NCI-H345 (cell line): Measurements from ENCODE around the gene ZSCAN9.

Source experiments
- DNase-seq: peaks from one replicate; lab custom pipeline; 2025; lab: John Stamatoyannopoulos, UW

The ZSCAN9 gene

GRCh38 chr6:28266962-28267694 lies 42.1 kb downstream of the ZSCAN9 start, which contains the start of gene ZSCAN26:
Gene ZSCAN26 (plus strand): TSS chr6:28267143. CDS start chr6:28271920, 4,777 bp downstream.
- peak; percentile 89 for DNase-seq

DNA sequence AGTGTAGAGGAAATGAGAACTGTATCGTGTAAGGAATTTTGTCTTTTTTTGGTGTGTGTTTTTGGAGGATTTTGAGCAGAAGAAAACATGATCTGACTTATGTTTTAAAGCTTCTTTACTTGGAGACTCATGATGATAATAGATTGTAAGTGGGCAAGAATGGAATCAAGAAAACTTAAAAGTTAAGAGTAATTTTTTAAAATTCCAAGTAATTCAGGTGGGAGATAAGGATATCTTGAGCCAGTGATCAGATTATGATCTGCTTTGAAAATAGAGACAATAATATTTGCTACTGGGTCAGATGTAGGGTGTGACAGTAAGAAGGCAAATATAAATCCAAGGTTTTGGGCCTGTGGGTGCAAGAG lies 42.6 kb downstream of the ZSCAN9 start:
- no peak for DNase-seq

DNA sequence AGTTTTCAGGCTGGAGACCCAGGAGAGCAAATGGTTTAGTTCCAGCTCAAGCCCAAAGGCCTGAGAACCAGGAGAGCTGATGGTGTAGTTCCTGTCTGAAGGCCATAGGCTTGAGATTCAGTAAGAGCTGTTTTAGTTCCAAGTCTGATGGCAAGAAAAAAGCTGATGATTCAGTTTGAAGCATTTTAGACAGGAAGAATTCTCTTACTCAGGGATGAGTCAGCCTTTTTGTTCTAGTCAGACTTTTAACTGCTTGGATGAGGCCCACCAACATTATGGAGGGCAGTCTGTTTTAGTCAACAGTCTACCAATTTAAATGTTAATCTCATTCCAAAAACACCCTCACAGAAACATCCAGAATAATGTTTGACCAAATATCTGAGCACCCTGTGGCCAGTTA lies 44.4 kb downstream of the ZSCAN9 start:
- DNase-seq = no peak

DNA sequence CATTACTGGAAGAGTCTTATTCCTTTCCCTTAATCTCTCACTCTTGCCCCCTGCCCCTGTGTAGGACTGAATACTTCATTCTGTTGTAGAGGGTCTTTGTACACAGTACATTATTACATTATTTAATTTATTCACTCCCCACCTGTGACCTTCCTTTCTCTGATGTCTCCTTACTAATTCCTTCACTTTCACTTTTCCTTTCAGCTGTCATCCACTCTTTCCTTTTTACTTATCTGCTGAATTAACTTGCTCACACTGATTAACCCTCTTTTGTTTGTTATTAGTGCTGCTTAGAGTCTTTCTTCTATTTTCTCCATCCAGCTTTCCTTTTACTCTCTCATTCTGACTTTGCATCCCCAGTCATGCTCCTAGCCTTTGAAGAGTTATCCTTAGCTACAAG lies 49.8 kb downstream of the ZSCAN9 start:
- no peak for DNase-seq

DNA sequence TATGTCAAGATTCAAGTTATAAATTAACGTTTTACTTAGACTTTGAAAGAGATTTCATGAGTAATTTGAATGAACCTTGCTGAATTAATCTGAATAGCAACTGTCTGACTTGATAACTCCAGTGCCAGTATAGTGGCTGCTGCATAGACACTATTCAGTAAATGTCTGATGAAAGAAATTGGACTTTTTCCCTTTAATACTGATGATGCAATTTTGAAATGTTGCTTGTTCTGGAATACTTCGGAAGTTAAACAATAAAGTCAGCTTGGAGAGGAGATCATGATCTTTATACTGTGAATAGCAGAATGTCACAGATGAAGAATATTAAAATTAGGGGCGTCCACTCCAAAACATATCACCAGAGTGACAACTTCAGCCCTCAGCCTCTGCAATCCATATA lies 52.7 kb downstream of the ZSCAN9 start:
- DNase-seq = no peak

DNA sequence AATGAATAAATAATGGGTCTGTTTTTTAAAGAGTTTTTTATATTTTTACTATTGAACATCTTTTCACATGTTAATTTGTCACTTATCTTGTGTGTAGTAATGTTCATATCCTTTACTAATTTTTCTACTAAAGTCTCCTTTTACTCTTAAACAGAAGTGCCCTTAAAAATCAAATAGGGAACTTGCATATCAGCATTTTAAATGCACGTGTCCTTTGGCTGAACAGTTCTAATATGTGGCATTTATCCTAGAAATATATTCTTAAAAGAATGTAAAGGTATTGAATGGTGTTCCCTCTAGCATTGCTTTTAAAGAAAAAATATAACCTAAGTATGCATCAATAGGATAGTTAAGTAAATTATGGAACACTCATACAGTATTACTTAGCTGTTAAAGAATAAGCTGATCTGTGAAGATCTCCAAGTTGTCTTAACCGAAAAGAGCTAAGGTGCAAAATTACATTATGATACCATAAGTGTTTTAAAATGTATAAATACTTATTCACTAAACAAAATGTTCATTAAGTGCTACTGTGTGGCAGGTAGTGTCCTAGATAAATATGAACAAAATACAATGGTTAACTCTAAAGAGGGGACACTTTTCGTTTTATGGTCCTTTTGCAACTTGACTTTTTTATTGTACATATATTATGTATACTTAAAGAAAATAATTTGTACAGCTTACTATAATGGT lies 55.7 kb downstream of the ZSCAN9 start:
- no peak for DNase-seq

DNA sequence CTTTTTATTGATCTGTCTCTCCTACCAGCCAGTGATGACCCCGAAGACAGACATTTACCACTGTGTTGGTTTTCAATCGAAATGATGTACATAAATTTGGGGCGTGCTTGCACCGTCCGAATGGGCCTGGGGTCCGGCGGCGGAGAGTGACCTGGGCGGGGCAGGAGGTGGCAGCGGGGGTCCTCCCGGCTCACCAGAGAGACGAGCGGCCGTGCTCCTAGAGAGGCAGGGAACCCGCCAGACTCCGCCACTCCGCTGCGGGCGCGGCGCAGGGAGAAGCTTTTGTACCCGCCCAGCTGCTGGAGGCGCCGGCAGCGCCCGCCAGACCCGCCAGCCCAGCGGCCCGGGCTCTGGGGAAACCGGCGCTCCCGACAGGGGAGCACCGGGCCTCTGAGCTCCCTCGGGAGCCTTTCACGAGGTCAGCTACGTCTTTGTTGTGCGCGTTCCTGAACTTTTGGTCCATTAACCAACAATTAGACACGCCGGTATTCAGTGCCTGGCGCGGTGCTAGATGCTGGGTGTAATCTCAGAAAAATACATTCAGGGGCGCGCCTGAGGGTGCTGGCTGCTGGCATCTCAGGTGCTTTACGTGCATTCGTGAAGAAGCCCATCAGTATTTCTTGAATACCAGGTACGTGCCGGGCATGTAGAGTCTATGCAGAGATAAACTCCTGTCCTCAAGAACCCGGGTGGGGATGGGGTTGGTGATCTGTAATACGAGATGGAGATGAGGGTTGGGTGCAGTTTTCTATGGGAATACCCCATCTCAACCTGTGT lies 56.4 kb downstream of the ZSCAN9 start, which contains the start of gene PGBD1:
PGBD1 (plus strand) TSS at position 285 of the 777 bp plus-strand sequence. CDS start 2,242 bp downstream, outside the sequence.
- DNase-seq = peak; percentile 84

GRCh38 chr6:28282926-28283325 lies 57.9 kb downstream of the ZSCAN9 start:
- DNase-seq = no peak
